ENCODE measurements around the gene ACOT7. TPM values are rescaled to one million over a fixed set of nuclear protein-coding genes. Genes with fewer than 3 reads are reported as not detected.

ACOT7 gene
- polyA plus RNA-seq, 1 experiment, result 157 TPM

GRCh38 chr1:6354659-6355317, 38.8 kb downstream of the ACOT7 start:
- CTCF ChIA-PET, result interaction anchor here (1.0 to 3.2 kb wide), 4 partner anchors 8 to 109 kb away, joined by 3 to 15 read pairs (median 7); no protein-coding TSS in a partner anchor
- TF ChIP-seq, protein P1, sequence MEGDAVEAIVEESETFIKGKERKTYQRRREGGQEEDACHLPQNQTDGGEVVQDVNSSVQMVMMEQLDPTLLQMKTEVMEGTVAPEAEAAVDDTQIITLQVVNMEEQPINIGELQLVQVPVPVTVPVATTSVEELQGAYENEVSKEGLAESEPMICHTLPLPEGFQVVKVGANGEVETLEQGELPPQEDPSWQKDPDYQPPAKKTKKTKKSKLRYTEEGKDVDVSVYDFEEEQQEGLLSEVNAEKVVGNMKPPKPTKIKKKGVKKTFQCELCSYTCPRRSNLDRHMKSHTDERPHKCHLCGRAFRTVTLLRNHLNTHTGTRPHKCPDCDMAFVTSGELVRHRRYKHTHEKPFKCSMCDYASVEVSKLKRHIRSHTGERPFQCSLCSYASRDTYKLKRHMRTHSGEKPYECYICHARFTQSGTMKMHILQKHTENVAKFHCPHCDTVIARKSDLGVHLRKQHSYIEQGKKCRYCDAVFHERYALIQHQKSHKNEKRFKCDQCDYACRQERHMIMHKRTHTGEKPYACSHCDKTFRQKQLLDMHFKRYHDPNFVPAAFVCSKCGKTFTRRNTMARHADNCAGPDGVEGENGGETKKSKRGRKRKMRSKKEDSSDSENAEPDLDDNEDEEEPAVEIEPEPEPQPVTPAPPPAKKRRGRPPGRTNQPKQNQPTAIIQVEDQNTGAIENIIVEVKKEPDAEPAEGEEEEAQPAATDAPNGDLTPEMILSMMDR (IDR thresholded peaks at IDR 0.05; ENCODE audit: insufficient read depth, low read depth, low read length), result no peak
- POLR2A ChIA-PET, result no interaction called here

DNA sequence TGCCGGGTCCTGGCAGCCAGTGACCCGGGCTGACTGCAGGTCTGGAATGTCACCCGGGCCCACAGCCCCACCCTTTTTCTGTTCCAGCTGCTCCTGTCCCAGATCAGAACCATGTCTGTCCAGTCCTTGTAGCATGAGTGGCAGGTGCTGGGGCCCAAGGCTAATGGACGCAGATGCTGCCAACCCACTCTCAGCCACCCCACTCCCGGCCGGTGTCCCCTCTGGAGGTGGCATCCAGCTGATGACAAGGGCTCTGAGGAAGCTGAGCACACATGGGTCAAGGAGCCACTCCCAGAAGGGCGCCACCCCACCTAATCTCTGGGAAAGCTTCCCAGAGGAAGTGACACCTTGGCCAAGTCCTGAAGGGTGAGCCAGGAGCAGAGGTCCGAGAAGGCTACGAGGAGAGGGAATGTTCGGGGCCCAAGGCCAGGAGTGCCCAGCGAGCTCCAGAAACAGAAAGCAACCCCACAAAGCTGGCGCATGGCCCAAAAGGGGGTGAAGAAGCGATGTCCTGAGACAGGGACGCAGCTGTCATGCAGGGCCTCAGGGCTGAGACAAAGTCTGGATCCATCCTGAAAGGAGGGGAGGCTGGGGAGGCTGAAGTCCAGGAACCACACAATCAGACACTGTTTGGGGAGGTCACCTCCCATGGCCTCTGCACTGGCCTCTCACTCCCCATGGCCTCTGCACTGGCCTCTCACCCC, 39.5 kb downstream of the ACOT7 start:
- no peak overlapping the region for H3K4me3 ChIP-seq (ENCODE audit: low read depth, low read length)

More at GRCh38 chr1:6354659-6355317, 38.8 kb downstream of the ACOT7 start:
- no peaks in the 10 kb centered on the region for H3K36me3 ChIP-seq (ENCODE audit: control insufficient read depth, insufficient read depth, low read length)
- H3K4me3 ChIP-seq (ENCODE audit: low read depth, low read length), result no peak overlapping the region
- DNase-seq (ENCODE audit: low read depth), result no peak
- no peaks in the 10 kb centered on the region for H3K27me3 ChIP-seq (ENCODE audit: control insufficient read depth, insufficient read depth, low read length)

DNA sequence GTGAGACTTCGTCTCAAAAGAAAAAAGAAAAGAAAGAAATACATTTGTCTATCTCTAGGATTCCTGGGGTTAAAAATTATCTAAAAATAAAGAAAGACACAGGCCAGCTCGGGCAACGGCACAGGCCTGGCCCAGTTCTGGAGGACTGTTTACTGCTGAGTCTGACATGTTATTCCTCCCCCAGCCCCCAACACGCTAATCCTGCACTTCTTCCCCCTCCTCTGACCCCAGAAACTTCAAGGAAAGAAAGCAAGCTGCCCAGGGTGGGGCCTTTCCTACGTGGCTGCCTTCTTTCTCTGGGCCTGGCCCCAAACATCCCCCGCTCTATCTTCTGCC, 40.0 kb downstream of the ACOT7 start:
- no peaks in the 10 kb centered on the region for H3K27me3 ChIP-seq (ENCODE audit: control insufficient read depth, insufficient read depth, low read length)
- POLR2A ChIA-PET, result no interaction called here
- TF ChIP-seq, protein P1 (IDR thresholded peaks at IDR 0.05; ENCODE audit: insufficient read depth, low read depth, low read length), result no peak
- no peaks in the 10 kb centered on the region for H3K36me3 ChIP-seq (ENCODE audit: control insufficient read depth, insufficient read depth, low read length)
- H3K4me3 ChIP-seq (ENCODE audit: low read depth, low read length), result no peak overlapping the region
- DNase-seq (ENCODE audit: low read depth), result no peak
- CTCF ChIA-PET, result interaction anchor here (1.0 to 3.2 kb wide), 5 partner anchors 9 to 106 kb away, joined by 3 to 15 read pairs (median 6); no protein-coding TSS in a partner anchor

More for the DNA sequence above, 39.5 kb downstream of the ACOT7 start:
- TF ChIP-seq, protein P1 (IDR thresholded peaks at IDR 0.05; ENCODE audit: insufficient read depth, low read depth, low read length), result no peak
- ChIA-PET CTCF (interaction anchor here (1.0 to 3.2 kb wide), 5 partner anchors 9 to 107 kb away, joined by 3 to 15 read pairs (median 6); no protein-coding TSS in a partner anchor), POLR2A (no interaction called here)
- no peaks in the 10 kb centered on the region for H3K27me3 ChIP-seq (ENCODE audit: control insufficient read depth, insufficient read depth, low read length)
- DNase-seq (ENCODE audit: low read depth), result no peak
- H3K36me3 ChIP-seq (ENCODE audit: control insufficient read depth, insufficient read depth, low read length), result no peaks in the 10 kb centered on the region

GRCh38 chr1:6352138-6352563, 41.4 kb downstream of the ACOT7 start:
- no peaks in the 10 kb centered on the region for H3K36me3 ChIP-seq (ENCODE audit: control insufficient read depth, insufficient read depth, low read length)
- no peaks in the 10 kb centered on the region for H3K27me3 ChIP-seq (ENCODE audit: control insufficient read depth, insufficient read depth, low read length)
- ChIA-PET POLR2A (no interaction called here), CTCF (interaction anchor here (0.6 to 5.9 kb wide), 7 partner anchors 8 to 106 kb away, joined by 3 to 45 read pairs (median 4); no protein-coding TSS in a partner anchor)
- H3K4me3 ChIP-seq (ENCODE audit: low read depth, low read length), result no peak overlapping the region
- DNase-seq (ENCODE audit: low read depth), result no peak
- TF ChIP-seq, protein P1 (IDR thresholded peaks at IDR 0.05; ENCODE audit: insufficient read depth, low read depth, low read length), result no peak

DNA sequence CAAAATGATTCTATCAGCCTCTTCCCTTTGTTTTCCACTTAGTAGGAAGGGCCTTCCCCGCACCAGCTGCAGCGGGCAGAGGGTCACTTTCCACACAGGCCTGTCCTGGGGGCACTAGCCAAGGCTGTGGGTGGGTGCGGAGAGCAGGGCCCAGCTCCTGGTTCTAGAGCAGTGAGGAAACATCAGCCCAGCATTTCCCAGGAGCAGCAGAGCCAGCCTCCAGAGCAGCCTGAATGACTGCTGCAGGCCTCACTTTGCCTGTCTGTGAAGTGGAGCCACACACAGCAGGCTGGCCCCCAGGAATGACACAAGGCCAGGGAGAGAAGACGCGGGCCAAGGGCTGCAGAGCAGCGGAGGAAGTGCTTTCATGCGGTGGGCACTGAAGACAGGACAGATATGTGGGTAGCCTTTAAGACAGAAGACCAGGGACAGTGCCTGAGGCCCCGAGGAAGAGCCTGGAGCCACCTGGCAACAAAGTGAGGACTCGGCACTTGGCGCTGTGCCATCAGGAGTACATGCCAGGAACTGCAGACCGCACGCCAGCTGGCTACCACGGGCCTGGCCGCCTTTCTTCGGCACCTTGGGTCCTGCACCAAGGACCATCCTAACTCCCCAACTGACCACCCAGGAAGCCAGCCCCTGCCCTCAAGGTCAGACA, 42.0 kb downstream of the ACOT7 start:
- Histone ChIP-seq H3K4me3 (ENCODE audit: low read depth, low read length) (no peak overlapping the region), H3K27me3 (ENCODE audit: control insufficient read depth, insufficient read depth, low read length) (no peaks in the 10 kb centered on the region), H3K36me3 (ENCODE audit: control insufficient read depth, insufficient read depth, low read length) (no peaks in the 10 kb centered on the region)
- CTCF ChIA-PET, result interaction anchor here (1.1 to 5.9 kb wide), 7 partner anchors 8 to 106 kb away, joined by 3 to 45 read pairs (median 5); no protein-coding TSS in a partner anchor
- TF ChIP-seq, protein P1 (IDR thresholded peaks at IDR 0.05; ENCODE audit: insufficient read depth, low read depth, low read length), result no peak
- DNase-seq (ENCODE audit: low read depth), result no peak
- POLR2A ChIA-PET, result no interaction called here

All from BJ (cell line).